Measurements from ENCODE around the gene IGSF9. TPM values are rescaled to one million over a fixed set of nuclear protein-coding genes. Genes with fewer than 3 reads are reported as not detected.
A peak's percentile ranks its signal among the peaks of the same experiment; 100 is the strongest.

Gene IGSF9
- total and polyA plus RNA-seq, 8 donors, result 0.83 to 5.4 (median 2.0) TPM

GRCh38 chr1:159970932-159971342, 25.5 kb upstream of the IGSF9 start:
- intact Hi-C loops (cut with DNase I), result no loop called here
- Histone ChIP-seq H3K27me3 (no peaks in the 10 kb centered on the region), H3K4me3 (no peak overlapping the region), H3K36me3 (no peaks in the 10 kb centered on the region), H3K27ac (peak overlapping the region; percentile 2 to 28 (median 21)), H3K9me3 (no peaks in the 10 kb centered on the region), H3K4me1 (peaks cover 11 to 14% (median 13%) of the 10 kb centered on the region in 3 donors)
- 10 to 13% methylated on average over 9 of the region's 9 CpGs for WGBS, 2 donors
- ATAC-seq (peak; percentile 79 to 92 (median 88)), DNase-seq (peak in 4 of 6 donors; percentile 39 to 54 (median 49)), FAIRE-seq (no peak)
- no peak for TF ChIP-seq CTCF (IDR thresholded peaks at IDR 0.05)

GRCh38 chr1:159968901-159969300, 23.5 kb upstream of the IGSF9 start:
- 86 to 96% methylated on average over 3 of the region's 3 CpGs for whole genome bisulfite sequencing, 2 donors
- no peak for ATAC-seq
- Histone ChIP-seq H3K27me3 (no peaks in the 10 kb centered on the region), H3K9me3 (no peaks in the 10 kb centered on the region), H3K4me1 (peaks cover 11 to 14% (median 13%) of the 10 kb centered on the region in 3 donors), H3K36me3 (no peaks in the 10 kb centered on the region), H3K27ac (no peak overlapping the region), H3K4me3 (no peak overlapping the region)
- FAIRE-seq, result no peak
- no peak for TF ChIP-seq CTCF (IDR thresholded peaks at IDR 0.05)
- intact Hi-C loops (cut with DNase I), result no loop called here
- peak in 1 of 6 donors; percentile 1 for DNase-seq

GRCh38 chr1:159965263-159965662, 19.9 kb upstream of the IGSF9 start:
- no peaks in the 10 kb centered on the region for H3K36me3 ChIP-seq

GRCh38 chr1:159964144-159964543, 18.7 kb upstream of the IGSF9 start:
- 20 to 24% methylated on average over 3 of the region's 3 CpGs for WGBS, 2 donors
- Histone ChIP-seq H3K4me3 (no peak overlapping the region), H3K27me3 (no peaks in the 10 kb centered on the region), H3K27ac (no peak overlapping the region), H3K4me1 (no peaks in the 10 kb centered on the region), H3K36me3 (no peaks in the 10 kb centered on the region), H3K9me3 (no peaks in the 10 kb centered on the region)
- intact Hi-C loops (cut with DNase I), result no loop called here
- no peak for TF ChIP-seq CTCF (IDR thresholded peaks at IDR 0.05)
- DNase-seq (no peak), ATAC-seq (no peak), FAIRE-seq (no peak)

More at GRCh38 chr1:159965263-159965662, 19.9 kb upstream of the IGSF9 start:
- H3K9me3 ChIP-seq, result no peaks in the 10 kb centered on the region
- no peak overlapping the region for H3K4me3 ChIP-seq
- H3K4me1 ChIP-seq, result peaks cover 2 to 7% (median 5%) of the 10 kb centered on the region in 3 donors
- TF ChIP-seq CTCF (IDR thresholded peaks at IDR 0.05), result no peak
- DNase-seq, result no peak
- H3K27ac ChIP-seq, result no peak overlapping the region
- no peaks in the 10 kb centered on the region for H3K27me3 ChIP-seq
- no peak for ATAC-seq
- 79 to 83% methylated on average over 2 of the region's 2 CpGs for WGBS, 2 donors
- no peak for FAIRE-seq
- intact Hi-C loops (cut with DNase I), result no loop called here

- Histone ChIP-seq H3K36me3 (no peaks in the 10 kb centered on the region), H3K9me3 (no peaks in the 10 kb centered on the region), H3K4me1 (peaks cover 7 to 10% (median 7%) of the 10 kb centered on the region in 3 donors), H3K27me3 (no peaks in the 10 kb centered on the region), H3K27ac (no peak overlapping the region), H3K4me3 (no peak overlapping the region)
- intact Hi-C loops (cut with DNase I), result no loop called here
- TF ChIP-seq CTCF (IDR thresholded peaks at IDR 0.05), result no peak
- 86 to 89% methylated on average over 11 of the region's 11 CpGs for WGBS, 2 donors
- FAIRE-seq, result no peak
- no peak for DNase-seq
- ATAC-seq, result no peak
These were observed 16.8 kb upstream of the IGSF9 start for GRCh38 chr1:159962176-159962575.
